ENCODE data around the gene CUBN.

CUBN gene

DNA sequence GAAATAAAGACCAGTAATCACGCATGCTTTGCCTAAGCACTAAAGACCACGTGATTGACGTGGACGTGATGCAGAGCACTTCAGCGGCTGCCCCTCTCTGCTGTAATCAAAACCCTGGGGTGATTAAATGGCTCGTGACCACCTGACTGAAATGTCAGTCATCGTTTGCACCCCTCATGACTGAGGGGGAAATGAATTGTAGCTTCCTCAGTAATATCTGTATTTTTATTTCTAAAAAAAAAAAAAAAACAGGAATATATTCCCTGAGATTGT, 164.3 kb downstream of the CUBN start:
- H3K27me3 ChIP-seq (ENCODE audit: insufficient read depth, low read depth), result no peaks in the 10 kb centered on the region
- no peaks in the 10 kb centered on the region for H3K36me3 ChIP-seq (ENCODE audit: insufficient read depth)
- H3K9ac ChIP-seq, result no peak overlapping the region
- TF ChIP-seq, protein P1, sequence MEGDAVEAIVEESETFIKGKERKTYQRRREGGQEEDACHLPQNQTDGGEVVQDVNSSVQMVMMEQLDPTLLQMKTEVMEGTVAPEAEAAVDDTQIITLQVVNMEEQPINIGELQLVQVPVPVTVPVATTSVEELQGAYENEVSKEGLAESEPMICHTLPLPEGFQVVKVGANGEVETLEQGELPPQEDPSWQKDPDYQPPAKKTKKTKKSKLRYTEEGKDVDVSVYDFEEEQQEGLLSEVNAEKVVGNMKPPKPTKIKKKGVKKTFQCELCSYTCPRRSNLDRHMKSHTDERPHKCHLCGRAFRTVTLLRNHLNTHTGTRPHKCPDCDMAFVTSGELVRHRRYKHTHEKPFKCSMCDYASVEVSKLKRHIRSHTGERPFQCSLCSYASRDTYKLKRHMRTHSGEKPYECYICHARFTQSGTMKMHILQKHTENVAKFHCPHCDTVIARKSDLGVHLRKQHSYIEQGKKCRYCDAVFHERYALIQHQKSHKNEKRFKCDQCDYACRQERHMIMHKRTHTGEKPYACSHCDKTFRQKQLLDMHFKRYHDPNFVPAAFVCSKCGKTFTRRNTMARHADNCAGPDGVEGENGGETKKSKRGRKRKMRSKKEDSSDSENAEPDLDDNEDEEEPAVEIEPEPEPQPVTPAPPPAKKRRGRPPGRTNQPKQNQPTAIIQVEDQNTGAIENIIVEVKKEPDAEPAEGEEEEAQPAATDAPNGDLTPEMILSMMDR (conservative IDR thresholded peaks at IDR 0.05; ENCODE audit: low read depth, low read length), result no peak
- no peaks in the 10 kb centered on the region for H3K79me2 ChIP-seq (ENCODE audit: insufficient read depth, low read depth)
- H4K20me1 ChIP-seq (ENCODE audit: insufficient read depth), result no peaks in the 10 kb centered on the region
- no peaks in the 10 kb centered on the region for H3K4me1 ChIP-seq (ENCODE audit: low read depth, poor library complexity, severe bottlenecking)
- no peak overlapping the region for H3K4me2 ChIP-seq
- no peak overlapping the region for H3K4me3 ChIP-seq (IDR thresholded peaks at IDR 0.05; ENCODE audit: insufficient read depth, low read depth, low read length)
- H3K27ac ChIP-seq, result no peak overlapping the region
- H2AFZ ChIP-seq (ENCODE audit: low read depth), result no peak overlapping the region

DNA sequence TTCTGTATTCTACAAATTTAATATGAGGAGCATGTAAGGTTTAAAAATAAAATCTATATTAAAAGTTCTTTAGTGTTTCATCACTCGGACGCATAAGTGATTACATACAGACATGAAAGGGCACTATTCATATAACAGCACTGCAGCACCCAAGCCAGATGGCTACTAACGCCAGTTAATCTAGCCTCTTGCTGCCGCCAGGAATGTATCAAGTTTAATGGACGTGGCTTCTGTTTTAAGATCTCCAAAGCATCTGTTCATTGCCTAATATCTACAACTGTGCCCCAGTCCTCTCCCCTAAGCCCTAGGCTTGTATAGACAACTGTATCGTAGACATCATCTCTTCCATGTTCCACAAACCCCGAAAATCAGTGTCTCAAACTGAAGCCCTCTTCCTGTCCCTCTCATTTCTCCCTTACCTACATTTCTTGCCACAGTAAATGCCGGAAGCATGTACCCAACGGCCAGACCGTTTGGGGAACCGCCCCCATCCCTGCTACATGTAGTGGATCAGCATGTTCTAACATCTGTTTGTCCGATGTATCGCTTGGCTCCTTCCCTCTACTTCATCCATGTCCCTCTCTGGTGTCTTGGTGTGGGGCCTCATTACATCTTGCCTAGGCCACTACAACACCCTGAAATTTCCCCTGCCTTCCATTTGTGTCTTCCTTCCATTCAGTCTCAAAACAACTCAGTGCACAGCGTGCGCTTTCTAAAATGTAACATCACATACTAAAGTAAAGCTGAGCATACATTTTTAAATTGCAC, 164.9 kb downstream of the CUBN start:
- no peak overlapping the region for H3K4me3 ChIP-seq (IDR thresholded peaks at IDR 0.05; ENCODE audit: insufficient read depth, low read depth, low read length)
- no peaks in the 10 kb centered on the region for H3K79me2 ChIP-seq (ENCODE audit: insufficient read depth, low read depth)
- H3K27me3 ChIP-seq (ENCODE audit: insufficient read depth, low read depth), result no peaks in the 10 kb centered on the region
- H3K36me3 ChIP-seq (ENCODE audit: insufficient read depth), result no peaks in the 10 kb centered on the region
- no peak overlapping the region for H2AFZ ChIP-seq (ENCODE audit: low read depth)
- no peak overlapping the region for H3K27ac ChIP-seq
- TF ChIP-seq, protein P1 (conservative IDR thresholded peaks at IDR 0.05; ENCODE audit: low read depth, low read length), result no peak
- no peaks in the 10 kb centered on the region for H3K4me1 ChIP-seq (ENCODE audit: low read depth, poor library complexity, severe bottlenecking)
- H4K20me1 ChIP-seq (ENCODE audit: insufficient read depth), result no peaks in the 10 kb centered on the region
- no peak overlapping the region for H3K9ac ChIP-seq
- H3K4me2 ChIP-seq, result no peak overlapping the region

DNA sequence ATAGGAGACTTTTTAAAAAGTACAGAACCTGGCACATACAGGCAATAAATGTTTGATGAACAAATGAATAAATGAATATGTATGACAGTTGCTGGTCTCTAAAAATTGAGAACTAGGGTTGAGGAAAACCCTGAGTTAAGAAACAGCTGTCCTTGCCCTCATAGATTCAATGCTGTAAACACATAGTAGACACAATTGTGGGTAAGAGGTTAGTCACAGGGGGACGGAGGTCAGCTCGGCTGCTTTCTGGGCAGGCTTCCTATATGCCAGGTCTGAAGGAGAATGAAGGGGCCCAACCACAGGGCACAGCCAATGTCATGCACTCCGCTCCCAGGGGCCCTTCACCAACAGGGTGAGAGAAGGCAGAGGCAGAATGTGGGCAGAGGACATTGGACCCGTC, 169.1 kb downstream of the CUBN start:
- H3K4me1 ChIP-seq (ENCODE audit: low read depth, poor library complexity, severe bottlenecking), result no peaks in the 10 kb centered on the region
- no peak overlapping the region for H3K4me2 ChIP-seq
- no peak overlapping the region for H3K9ac ChIP-seq
- H3K36me3 ChIP-seq (ENCODE audit: insufficient read depth), result no peaks in the 10 kb centered on the region
- H3K79me2 ChIP-seq (ENCODE audit: insufficient read depth, low read depth), result no peaks in the 10 kb centered on the region
- no peaks in the 10 kb centered on the region for H4K20me1 ChIP-seq (ENCODE audit: insufficient read depth)
- TF ChIP-seq, protein P1 (conservative IDR thresholded peaks at IDR 0.05; ENCODE audit: low read depth, low read length), result no peak
- no peak overlapping the region for H2AFZ ChIP-seq (ENCODE audit: low read depth)
- no peaks in the 10 kb centered on the region for H3K27me3 ChIP-seq (ENCODE audit: insufficient read depth, low read depth)
- H3K27ac ChIP-seq, result no peak overlapping the region
- no peak overlapping the region for H3K4me3 ChIP-seq (IDR thresholded peaks at IDR 0.05; ENCODE audit: insufficient read depth, low read depth, low read length)

DNA sequence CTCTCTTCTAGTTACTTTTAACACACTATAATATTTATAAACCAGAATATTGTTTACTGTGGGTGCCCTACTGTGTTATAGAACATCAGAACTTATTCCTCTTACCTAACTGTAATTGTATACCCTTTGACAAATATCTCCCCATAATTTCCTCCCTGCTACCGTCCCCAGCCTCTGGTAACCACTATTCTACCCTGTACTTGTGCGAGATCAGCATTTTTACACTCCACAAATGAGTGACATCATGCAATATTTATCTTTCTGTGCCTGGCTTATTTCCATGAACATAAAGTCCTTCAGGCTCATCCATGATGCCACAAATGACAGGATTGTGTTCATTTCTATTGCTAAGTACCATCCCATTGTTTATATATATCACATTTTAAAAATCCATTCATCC, 172.6 kb downstream of the CUBN start:
- no peak overlapping the region for H3K27ac ChIP-seq
- H3K36me3 ChIP-seq (ENCODE audit: insufficient read depth), result no peaks in the 10 kb centered on the region
- H3K79me2 ChIP-seq (ENCODE audit: insufficient read depth, low read depth), result no peaks in the 10 kb centered on the region
- H3K4me2 ChIP-seq, result no peak overlapping the region
- H3K27me3 ChIP-seq (ENCODE audit: insufficient read depth, low read depth), result no peaks in the 10 kb centered on the region
- H3K4me3 ChIP-seq (IDR thresholded peaks at IDR 0.05; ENCODE audit: insufficient read depth, low read depth, low read length), result no peak overlapping the region
- no peak overlapping the region for H3K9ac ChIP-seq
- TF ChIP-seq, protein P1 (conservative IDR thresholded peaks at IDR 0.05; ENCODE audit: low read depth, low read length), result no peak
- H4K20me1 ChIP-seq (ENCODE audit: insufficient read depth), result no peaks in the 10 kb centered on the region
- no peaks in the 10 kb centered on the region for H3K4me1 ChIP-seq (ENCODE audit: low read depth, poor library complexity, severe bottlenecking)
- H2AFZ ChIP-seq (ENCODE audit: low read depth), result no peak overlapping the region
